Ovary (tissue), 3 donors: ENCODE measurements around the gene SCN1A.

Source experiments
- POLR2A ChIP-seq: fragments of 450-650 bp; IDR thresholded peaks from one replicate; pipeline ENCODE4 v1.6.1; 2017; ENCODE audit warnings: antibody characterized with exemption, mild to moderate bottlenecking, moderate library complexity
- TF ChIP-seq, protein P1 (sequence below), 3 donors: fragments of 450-650 bp in 2 of 3; fragments of 200-600 bp in 1 of 3; IDR thresholded peaks; one replicate each; pipeline versions ENCODE4 v1.5.1 to v1.8.0; 2016 to 2022; ENCODE audit warnings: antibody characterized with exemption in 3 of 3, mild to moderate bottlenecking in 1 of 3
- donor health status: DM: no; HTN: no; CAD: no.

DNA sequence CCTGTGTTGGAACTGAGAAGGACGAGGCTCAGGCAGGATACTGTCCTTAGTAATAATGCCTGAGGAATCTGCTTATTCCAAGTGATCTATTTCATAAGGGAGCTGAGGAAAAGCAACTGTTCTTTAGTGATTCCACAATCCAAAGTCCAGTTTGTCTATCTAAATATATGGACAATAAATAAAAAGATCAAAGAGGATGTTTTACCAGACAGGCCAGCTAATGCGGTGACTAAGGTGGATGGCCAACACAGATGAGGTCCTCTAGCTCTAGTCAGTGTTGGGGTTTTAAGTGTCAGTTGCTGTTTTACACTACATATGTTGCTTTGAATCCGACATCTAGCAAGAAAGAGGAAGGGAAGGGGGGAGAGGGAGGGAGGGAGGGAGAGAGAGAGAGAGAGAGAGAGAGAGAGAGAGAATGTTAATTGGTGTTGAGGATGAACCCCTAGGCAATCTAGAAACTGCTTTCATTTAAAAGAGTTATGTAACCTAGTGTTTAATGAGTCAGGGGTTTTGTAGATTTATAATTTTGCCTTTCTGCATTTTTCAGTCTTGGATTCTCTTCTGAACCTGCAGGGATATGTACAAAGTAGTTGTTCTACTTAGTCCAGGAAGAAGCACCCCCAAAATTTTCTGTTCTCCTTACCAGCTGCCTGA, 27.0 kb upstream of the SCN1A start:
- no peak for TF ChIP-seq POLR2A
- TF ChIP-seq, protein P1, sequence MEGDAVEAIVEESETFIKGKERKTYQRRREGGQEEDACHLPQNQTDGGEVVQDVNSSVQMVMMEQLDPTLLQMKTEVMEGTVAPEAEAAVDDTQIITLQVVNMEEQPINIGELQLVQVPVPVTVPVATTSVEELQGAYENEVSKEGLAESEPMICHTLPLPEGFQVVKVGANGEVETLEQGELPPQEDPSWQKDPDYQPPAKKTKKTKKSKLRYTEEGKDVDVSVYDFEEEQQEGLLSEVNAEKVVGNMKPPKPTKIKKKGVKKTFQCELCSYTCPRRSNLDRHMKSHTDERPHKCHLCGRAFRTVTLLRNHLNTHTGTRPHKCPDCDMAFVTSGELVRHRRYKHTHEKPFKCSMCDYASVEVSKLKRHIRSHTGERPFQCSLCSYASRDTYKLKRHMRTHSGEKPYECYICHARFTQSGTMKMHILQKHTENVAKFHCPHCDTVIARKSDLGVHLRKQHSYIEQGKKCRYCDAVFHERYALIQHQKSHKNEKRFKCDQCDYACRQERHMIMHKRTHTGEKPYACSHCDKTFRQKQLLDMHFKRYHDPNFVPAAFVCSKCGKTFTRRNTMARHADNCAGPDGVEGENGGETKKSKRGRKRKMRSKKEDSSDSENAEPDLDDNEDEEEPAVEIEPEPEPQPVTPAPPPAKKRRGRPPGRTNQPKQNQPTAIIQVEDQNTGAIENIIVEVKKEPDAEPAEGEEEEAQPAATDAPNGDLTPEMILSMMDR (IDR thresholded peaks at IDR 0.05) = no peak
